Fibroblast of skin of right quadriceps (primary cell): ENCODE data around the gene RXRA.

Experiments used
- DNase-seq: peaks from one replicate; pipeline ENCODE4 v3.0.0-alpha.2; 2013

The RXRA gene

GRCh38 chr9:134355561-134356279 lies 29.5 kb downstream of the RXRA start:
- no peak for DNase-seq

- DNase-seq = no peak
Observed at GRCh38 chr9:134356496-134357470, 30.5 kb downstream of the RXRA start.

- no peak for DNase-seq
Observed at GRCh38 chr9:134357631-134358025, 31.4 kb downstream of the RXRA start.

- no peak for DNase-seq
Observed at GRCh38 chr9:134358026-134358661, 31.9 kb downstream of the RXRA start.

GRCh38 chr9:134358662-134359319 lies 32.5 kb downstream of the RXRA start:
- DNase-seq = no peak

- no peak for DNase-seq
Observed at GRCh38 chr9:134359493-134360179, 33.4 kb downstream of the RXRA start.

GRCh38 chr9:134360180-134360759 lies 34.0 kb downstream of the RXRA start:
- no peak for DNase-seq

GRCh38 chr9:134360897-134361296 lies 34.6 kb downstream of the RXRA start:
- no peak for DNase-seq

- DNase-seq = no peak
Observed at GRCh38 chr9:134361426-134361825, 35.2 kb downstream of the RXRA start.

- no peak for DNase-seq
Observed at GRCh38 chr9:134361843-134362414, 35.7 kb downstream of the RXRA start.

GRCh38 chr9:134363450-134363849 lies 37.2 kb downstream of the RXRA start:
- no peak for DNase-seq

- DNase-seq = no peak
Observed at GRCh38 chr9:134364391-134365114, 38.3 kb downstream of the RXRA start.

- no peak for DNase-seq
Observed at GRCh38 chr9:134365115-134365596, 38.9 kb downstream of the RXRA start.

GRCh38 chr9:134365791-134366222 lies 39.6 kb downstream of the RXRA start:
- DNase-seq = peak; percentile 74

GRCh38 chr9:134366223-134367031 lies 40.2 kb downstream of the RXRA start:
- peak; percentile 89 for DNase-seq

- DNase-seq = no peak
Observed at GRCh38 chr9:134367061-134367460, 40.8 kb downstream of the RXRA start.

- DNase-seq = no peak
Observed at GRCh38 chr9:134367791-134368490, 41.7 kb downstream of the RXRA start.

- no peak for DNase-seq
Observed at GRCh38 chr9:134368571-134368970, 42.3 kb downstream of the RXRA start.
